GM12874 (cell line): ENCODE measurements around the gene HGS.

ENCODE experiments used
- CTCF ChIP-seq: IDR thresholded peaks from 2 replicates; pipeline ENCODE4 v1.5.1; 2011; ENCODE audit warnings: low read depth, mild to moderate bottlenecking, control low read depth, low read length, moderate library complexity; ENCODE audit not compliant: insufficient read depth

Gene HGS

GRCh38 chr17:81662002-81662401 is 21.8 kb upstream of the HGS start:
- no peak for TF ChIP-seq CTCF

- no peak for TF ChIP-seq CTCF
Observed at GRCh38 chr17:81664051-81664470, 19.8 kb upstream of the HGS start.

GRCh38 chr17:81665205-81666091 is 18.4 kb upstream of the HGS start:
- no peak for TF ChIP-seq CTCF

GRCh38 chr17:81666092-81666341 is 17.8 kb upstream of the HGS start:
- TF ChIP-seq CTCF = no peak

GRCh38 chr17:81666342-81667191 is 17.2 kb upstream of the HGS start, which contains the start of the genes CCDC137 and OXLD1:
TSS of gene CCDC137 (plus strand) at chr17:81666737. CDS start at chr17:81666767, 30 bp downstream.
TSS of gene OXLD1 (minus strand) at chr17:81666605. CDS start at chr17:81666577, 28 bp downstream.
- TF ChIP-seq CTCF = no peak

- 0 out of 2 replicates have a peak, but pooled peaks have one; percentile 10 for TF ChIP-seq CTCF
Observed at GRCh38 chr17:81667754-81668153, 16.1 kb upstream of the HGS start.

GRCh38 chr17:81672504-81672903 is 11.3 kb upstream of the HGS start:
- TF ChIP-seq CTCF = no peak
